ENCODE data around the gene ADARB2. TPM values are rescaled to one million over a fixed set of nuclear protein-coding genes. Genes with fewer than 3 reads are reported as not detected.

The ADARB2 gene
- total RNA-seq, 3 donors from 2014 or later: 0.31 to 4.2 TPM; not detected in 1

GRCh38 chr10:1591045-1591444, 146.3 kb downstream of the ADARB2 start:
- no peak for ATAC-seq
- no peak overlapping the region for H3K4me3 ChIP-seq
- intact Hi-C loops (cut with DNase I, micrococcal nuclease): no loop called here
- no peaks in the 10 kb centered on the region for H3K4me1 ChIP-seq (ENCODE audit: low read depth)
- TF ChIP-seq CTCF (IDR thresholded peaks at IDR 0.05): no peak
- H3K9me3 ChIP-seq: no peaks in the 10 kb centered on the region
- no peak for DNase-seq
- H3K36me3 ChIP-seq (ENCODE audit: low read depth): no peaks in the 10 kb centered on the region

- Histone ChIP-seq H3K4me1 (ENCODE audit: low read depth) (no peaks in the 10 kb centered on the region), H3K4me3 (no peak overlapping the region), H3K9me3 (no peaks in the 10 kb centered on the region), H3K36me3 (ENCODE audit: low read depth) (no peaks in the 10 kb centered on the region)
- intact Hi-C loops (cut with DNase I, micrococcal nuclease): no loop called here
- TF ChIP-seq CTCF (IDR thresholded peaks at IDR 0.05): no peak
- ATAC-seq (no peak), DNase-seq (no peak)
Observed at GRCh38 chr10:1589257-1589656, 148.1 kb downstream of the ADARB2 start.

GRCh38 chr10:1582739-1583138, 154.6 kb downstream of the ADARB2 start:
- no peak for DNase-seq
- no peak for TF ChIP-seq CTCF (IDR thresholded peaks at IDR 0.05)
- Histone ChIP-seq H3K36me3 (ENCODE audit: low read depth) (no peaks in the 10 kb centered on the region), H3K4me1 (ENCODE audit: low read depth) (no peaks in the 10 kb centered on the region), H3K4me3 (no peak overlapping the region), H3K9me3 (no peaks in the 10 kb centered on the region)
- intact Hi-C loops (cut with DNase I, micrococcal nuclease): no loop called here
- ATAC-seq: no peak

GRCh38 chr10:1581189-1581588, 156.1 kb downstream of the ADARB2 start:
- ATAC-seq: no peak
- Histone ChIP-seq H3K36me3 (ENCODE audit: low read depth) (no peaks in the 10 kb centered on the region), H3K4me1 (ENCODE audit: low read depth) (no peaks in the 10 kb centered on the region), H3K9me3 (no peaks in the 10 kb centered on the region), H3K4me3 (no peak overlapping the region)
- no peak for DNase-seq
- intact Hi-C loops (cut with DNase I, micrococcal nuclease): no loop called here
- TF ChIP-seq CTCF (IDR thresholded peaks at IDR 0.05): no peak

GRCh38 chr10:1579671-1580070, 157.7 kb downstream of the ADARB2 start:
- ATAC-seq (no peak), DNase-seq (no peak)
- H3K4me3 ChIP-seq: no peak overlapping the region
- no peak for TF ChIP-seq CTCF (IDR thresholded peaks at IDR 0.05)
- intact Hi-C loops (cut with DNase I, micrococcal nuclease): no loop called here
- H3K36me3 ChIP-seq (ENCODE audit: low read depth): no peaks in the 10 kb centered on the region
- no peaks in the 10 kb centered on the region for H3K4me1 ChIP-seq (ENCODE audit: low read depth)
- no peaks in the 10 kb centered on the region for H3K9me3 ChIP-seq

- DNase-seq: no peak
- intact Hi-C loops (cut with DNase I, micrococcal nuclease): no loop called here
- no peak for ATAC-seq
- H3K4me1 ChIP-seq (ENCODE audit: low read depth): no peaks in the 10 kb centered on the region
- TF ChIP-seq CTCF (IDR thresholded peaks at IDR 0.05): no peak
- no peaks in the 10 kb centered on the region for H3K36me3 ChIP-seq (ENCODE audit: low read depth)
- H3K9me3 ChIP-seq: no peaks in the 10 kb centered on the region
- H3K4me3 ChIP-seq: no peak overlapping the region
Observed at GRCh38 chr10:1579141-1579491, 158.2 kb downstream of the ADARB2 start.
